ENCODE data around the gene HDLBP. TPM values are rescaled to one million over a fixed set of nuclear protein-coding genes. Genes with fewer than 3 reads are reported as not detected.

The HDLBP gene
- polyA plus RNA-seq, 3 donors, result 341 to 386 (median 376) TPM

Other genes with a start within 250 kb of the HDLBP start
- 10 to 100 TPM; 68.5 to 78.4 (median 69.5) TPM for gene MTERF4, start 213.4 kb downstream of the HDLBP start, polyA plus RNA-seq (ENCODE audit: insufficient read length in 3 of 3)
- gene PASK, start 166.2 kb downstream of the HDLBP start, polyA plus RNA-seq (ENCODE audit: insufficient read length in 3 of 3), result 10 to 100 TPM; 14.4 to 28.9 (median 16.2) TPM
- 10 to 100 TPM; 66.9 to 84.2 (median 77.4) TPM for gene PPP1R7, start 165.2 kb downstream of the HDLBP start, polyA plus RNA-seq (ENCODE audit: insufficient read length in 3 of 3)
- gene ANO7, start 127.0 kb downstream of the HDLBP start, polyA plus RNA-seq (ENCODE audit: insufficient read length in 3 of 3), result 1 to 10 TPM; 1.7 to 3.8 (median 1.9) TPM
- gene SEPTIN2, start 253 bp upstream of the HDLBP start, polyA plus RNA-seq (ENCODE audit: insufficient read length in 3 of 3), result 100 to 1,000 TPM; 612 to 635 (median 613) TPM
- gene FARP2, start 40.6 kb upstream of the HDLBP start, polyA plus RNA-seq (ENCODE audit: insufficient read length in 3 of 3), result 10 to 100 TPM; 55.0 to 61.1 (median 60.7) TPM
- 100 to 1,000 TPM; 200 to 207 (median 205) TPM for gene STK25, start 192.9 kb upstream of the HDLBP start, polyA plus RNA-seq (ENCODE audit: insufficient read length in 3 of 3)
- gene BOK, start 243.1 kb upstream of the HDLBP start, polyA plus RNA-seq (ENCODE audit: insufficient read length in 3 of 3), result 10 to 100 TPM; 16.3 to 30.2 (median 26.8) TPM